Cardiac muscle cell (in vitro differentiated cells and primary cell): Measurements from ENCODE around the gene SLC2A9. TPM values are rescaled to one million over a fixed set of nuclear protein-coding genes. Genes with fewer than 3 reads are reported as not detected.

Experiments used
- DNase-seq, 2 donors: peaks; one replicate each; pipeline versions ENCODE4 v3.0.0 to v3.0.0-alpha.2; 2010 to 2017; ENCODE audit warnings: low read depth in 1 of 2, low spot score in 1 of 2
- H3K27ac ChIP-seq: fragments of 200-600 bp; sonication (generic); 2 replicates; pipeline ENCODE4 v1.5.1; 2016
- H3K27me3 ChIP-seq: fragments of 200-600 bp; sonication (generic); 2 replicates; pipeline ENCODE4 v1.6.0; 2016; ENCODE audit warnings: control low read depth
- H3K36me3 ChIP-seq: fragments of 200-600 bp; sonication (generic); 2 replicates; pipeline ENCODE4 v1.5.1; 2016; ENCODE audit warnings: control low read depth
- H3K4me1 ChIP-seq: fragments of 200-600 bp; sonication (generic); 2 replicates; pipeline ENCODE4 v1.8.1; 2017; ENCODE audit warnings: low read depth, mild to moderate bottlenecking, mixed run types
- H3K4me3 ChIP-seq: fragments of 200-600 bp; sonication (generic); 2 replicates; pipeline ENCODE4 v1.5.1; 2016; ENCODE audit warnings: mild to moderate bottlenecking
- H3K9me3 ChIP-seq: fragments of 200-600 bp; sonication (generic); 2 replicates; pipeline ENCODE4 v1.5.1; 2017; ENCODE audit warnings: low read depth, mild to moderate bottlenecking, control low read depth
- polyA plus RNA-seq: library from polyadenylated mRNA; unstranded; fragments of >200 nt; fragmentation: Nextera tagmentation; extraction: Ambion mirVana; gene quantifications from 2 replicates; pipeline ENCODE4 v1.2.1, GENCODE V29; 2016
- total RNA-seq: library from RNA; depleted of rRNA; stranded (reverse); fragments of >200 nt; gene quantifications from 2 replicates; pipeline ENCODE4 v1.2.3, GENCODE V29; 2016
- TF ChIP-seq, protein P1 (sequence below): IDR thresholded peaks from 2 replicates; pipeline ENCODE4 v1.5.1; 2012; ENCODE audit warnings: low read depth, mild to moderate bottlenecking, low read length

The SLC2A9 gene
- total and polyA plus RNA-seq, 2 experiments from 2014 or later = 0.42 to 1.1 TPM

DNA sequence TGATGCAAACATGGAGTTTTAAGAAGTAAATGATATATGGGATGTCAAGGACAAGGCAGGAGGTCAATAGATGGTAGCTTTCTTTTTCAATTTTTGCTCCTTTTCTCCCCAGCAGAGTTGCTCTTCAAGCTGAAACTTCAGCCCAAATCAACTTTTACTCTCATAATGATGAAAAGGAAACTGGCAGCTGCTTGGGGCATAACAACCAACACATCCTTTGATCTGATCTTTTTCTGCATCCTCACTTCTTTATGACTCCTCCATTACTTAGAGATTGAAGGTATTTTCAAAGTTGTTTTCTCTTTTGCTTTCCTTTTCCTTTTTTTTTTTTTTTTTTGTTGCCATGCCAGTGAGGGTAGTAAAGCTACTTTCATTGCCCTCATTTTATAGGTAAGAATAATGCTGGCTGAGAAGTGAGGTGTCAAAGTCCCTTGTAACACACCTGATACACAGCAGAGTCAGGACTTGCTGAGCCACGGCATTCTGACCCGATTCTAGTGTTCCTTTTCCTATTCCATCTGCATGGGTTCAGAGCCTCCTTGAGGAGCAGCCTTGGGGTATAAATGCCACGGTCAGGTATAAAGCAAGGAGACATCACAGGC, 26.9 kb downstream of the SLC2A9 start:
- no peak for DNase-seq
- Histone ChIP-seq H3K36me3 (no peaks in the 10 kb centered on the region), H3K27ac (no peak overlapping the region), H3K27me3 (no peaks in the 10 kb centered on the region), H3K4me1 (no peaks in the 10 kb centered on the region), H3K4me3 (no peak overlapping the region), H3K9me3 (no peaks in the 10 kb centered on the region)
- TF ChIP-seq, protein P1, sequence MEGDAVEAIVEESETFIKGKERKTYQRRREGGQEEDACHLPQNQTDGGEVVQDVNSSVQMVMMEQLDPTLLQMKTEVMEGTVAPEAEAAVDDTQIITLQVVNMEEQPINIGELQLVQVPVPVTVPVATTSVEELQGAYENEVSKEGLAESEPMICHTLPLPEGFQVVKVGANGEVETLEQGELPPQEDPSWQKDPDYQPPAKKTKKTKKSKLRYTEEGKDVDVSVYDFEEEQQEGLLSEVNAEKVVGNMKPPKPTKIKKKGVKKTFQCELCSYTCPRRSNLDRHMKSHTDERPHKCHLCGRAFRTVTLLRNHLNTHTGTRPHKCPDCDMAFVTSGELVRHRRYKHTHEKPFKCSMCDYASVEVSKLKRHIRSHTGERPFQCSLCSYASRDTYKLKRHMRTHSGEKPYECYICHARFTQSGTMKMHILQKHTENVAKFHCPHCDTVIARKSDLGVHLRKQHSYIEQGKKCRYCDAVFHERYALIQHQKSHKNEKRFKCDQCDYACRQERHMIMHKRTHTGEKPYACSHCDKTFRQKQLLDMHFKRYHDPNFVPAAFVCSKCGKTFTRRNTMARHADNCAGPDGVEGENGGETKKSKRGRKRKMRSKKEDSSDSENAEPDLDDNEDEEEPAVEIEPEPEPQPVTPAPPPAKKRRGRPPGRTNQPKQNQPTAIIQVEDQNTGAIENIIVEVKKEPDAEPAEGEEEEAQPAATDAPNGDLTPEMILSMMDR = no peak

DNA sequence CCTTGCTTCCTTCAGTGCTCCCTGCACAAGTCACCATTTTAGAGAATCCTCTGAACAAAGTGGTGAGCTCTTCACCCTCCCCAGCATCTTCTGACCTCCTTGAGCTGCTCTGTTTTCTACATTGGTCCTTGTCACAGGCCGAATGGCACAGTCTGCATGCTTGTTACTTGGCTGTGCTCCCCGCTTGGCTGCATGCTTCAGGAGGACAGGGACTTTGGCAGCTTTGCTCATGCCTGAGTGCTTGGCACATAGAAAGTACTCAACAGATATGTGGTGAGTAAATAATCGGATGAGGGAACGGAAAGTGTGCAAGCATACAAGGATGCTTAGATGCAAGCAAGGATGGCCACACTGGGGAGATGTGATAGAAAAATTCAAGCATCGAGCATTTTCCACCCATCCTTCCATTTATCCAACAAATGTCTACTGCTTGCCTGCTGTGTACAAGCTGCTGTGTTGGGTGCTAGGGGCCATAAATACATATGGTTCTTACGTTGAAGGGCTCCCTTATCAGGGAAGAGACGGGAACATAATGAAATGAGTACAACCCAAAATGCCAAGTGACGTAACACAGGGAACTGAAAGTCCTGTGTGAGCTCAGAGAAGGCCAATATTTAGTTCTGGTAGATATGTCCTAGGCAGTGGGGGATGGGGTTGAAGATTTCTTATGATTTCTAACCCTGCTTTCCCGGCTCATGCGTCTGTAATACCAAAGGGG, 31.2 kb downstream of the SLC2A9 start:
- Histone ChIP-seq H3K27me3 (no peaks in the 10 kb centered on the region), H3K4me3 (no peak overlapping the region), H3K9me3 (no peaks in the 10 kb centered on the region), H3K27ac (no peak overlapping the region), H3K4me1 (no peaks in the 10 kb centered on the region), H3K36me3 (no peaks in the 10 kb centered on the region)
- no peak for DNase-seq
- TF ChIP-seq, protein P1 = no peak

DNA sequence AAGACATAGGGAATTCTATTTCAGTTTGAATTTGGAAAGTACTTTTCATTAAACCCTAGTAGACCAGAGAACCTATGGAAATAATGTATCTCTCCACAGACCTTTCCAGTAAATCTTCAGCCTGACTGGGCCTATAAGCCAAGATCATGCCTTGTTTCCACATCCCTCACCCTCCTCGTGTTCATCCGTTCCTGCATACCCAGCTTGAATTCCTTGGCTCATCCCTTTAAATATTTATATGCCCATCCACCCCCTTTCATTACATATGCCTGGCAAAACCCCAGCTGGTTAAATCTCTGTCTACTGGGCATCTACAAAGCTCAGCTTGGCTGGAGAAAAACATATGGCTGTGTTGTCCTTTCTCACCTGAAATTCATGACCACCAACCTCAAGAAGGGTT, 32.4 kb downstream of the SLC2A9 start:
- Histone ChIP-seq H3K9me3 (no peaks in the 10 kb centered on the region), H3K27ac (no peak overlapping the region), H3K27me3 (no peaks in the 10 kb centered on the region), H3K4me1 (no peaks in the 10 kb centered on the region), H3K36me3 (no peaks in the 10 kb centered on the region), H3K4me3 (no peak overlapping the region)
- no peak for DNase-seq
- TF ChIP-seq, protein P1 = no peak

DNA sequence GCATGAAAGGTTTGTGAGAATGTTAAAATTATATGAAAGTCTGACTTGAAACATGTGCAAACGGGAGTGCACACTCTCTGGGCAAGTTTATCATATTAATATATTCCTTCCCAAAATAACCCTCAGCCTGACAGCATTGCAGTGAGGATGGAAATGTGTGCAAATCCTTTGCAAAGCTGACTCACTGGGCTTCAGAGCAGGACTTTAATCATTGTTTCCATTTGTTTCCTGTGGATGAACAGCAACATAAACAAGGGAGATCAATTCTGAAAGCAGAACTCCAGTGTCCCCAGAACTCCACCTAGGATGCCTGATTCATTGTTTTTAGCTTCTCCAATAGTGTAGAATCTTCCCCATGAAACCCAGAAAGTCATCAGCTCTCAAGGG, 32.9 kb downstream of the SLC2A9 start:
- H3K4me1 ChIP-seq = no peaks in the 10 kb centered on the region
- no peaks in the 10 kb centered on the region for H3K27me3 ChIP-seq
- H3K4me3 ChIP-seq = no peak overlapping the region
- H3K36me3 ChIP-seq = no peaks in the 10 kb centered on the region
- no peak for DNase-seq
- H3K9me3 ChIP-seq = no peaks in the 10 kb centered on the region
- TF ChIP-seq, protein P1 = no peak
- no peak overlapping the region for H3K27ac ChIP-seq

DNA sequence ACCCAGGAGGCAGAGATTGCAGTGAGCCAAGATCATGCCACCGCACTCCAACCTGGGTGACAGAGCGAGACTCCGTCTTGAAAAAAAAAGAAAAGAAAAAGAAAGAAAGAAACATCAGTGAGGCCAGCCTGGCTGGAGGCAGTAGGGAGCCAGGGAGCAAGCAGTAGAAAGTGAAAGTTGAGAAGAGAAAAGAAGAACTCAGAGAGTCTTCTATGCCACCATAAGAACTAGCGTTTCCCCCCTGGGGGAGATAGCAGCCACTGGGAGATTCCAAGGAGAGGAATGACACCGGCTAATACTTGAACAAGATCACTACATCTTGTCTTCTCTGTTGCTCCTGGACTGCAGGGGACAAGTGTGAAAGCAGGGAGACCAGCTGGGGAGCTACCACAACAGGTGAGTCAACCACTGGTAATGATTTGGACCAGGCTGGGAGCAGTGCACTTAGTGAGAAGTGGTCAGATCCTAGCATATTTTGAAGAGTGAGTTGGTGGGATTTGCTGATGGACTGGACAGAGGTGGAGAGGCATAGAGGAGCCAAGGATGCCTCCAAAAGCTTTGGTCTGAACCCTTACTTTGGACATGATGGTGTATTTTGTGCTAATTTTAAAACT, 33.4 kb downstream of the SLC2A9 start:
- TF ChIP-seq, protein P1 = no peak
- Histone ChIP-seq H3K9me3 (no peaks in the 10 kb centered on the region), H3K4me1 (no peaks in the 10 kb centered on the region), H3K27ac (no peak overlapping the region), H3K4me3 (no peak overlapping the region), H3K27me3 (no peaks in the 10 kb centered on the region), H3K36me3 (no peaks in the 10 kb centered on the region)
- DNase-seq = no peak
